ENCODE measurements around the gene CTIF. TPM values are rescaled to one million over a fixed set of nuclear protein-coding genes. Genes with fewer than 3 reads are reported as not detected.

CTIF gene
- total and polyA plus RNA-seq, 12 donors, result 44.5 to 74.1 (median 58.9) TPM

GRCh38 chr18:48570313-48570712, 31.5 kb downstream of the CTIF start:
- DNase-seq (no peak), ATAC-seq (peak in 3 of 8 donors; percentile 37 to 52 (median 41))
- TF ChIP-seq, protein P1, sequence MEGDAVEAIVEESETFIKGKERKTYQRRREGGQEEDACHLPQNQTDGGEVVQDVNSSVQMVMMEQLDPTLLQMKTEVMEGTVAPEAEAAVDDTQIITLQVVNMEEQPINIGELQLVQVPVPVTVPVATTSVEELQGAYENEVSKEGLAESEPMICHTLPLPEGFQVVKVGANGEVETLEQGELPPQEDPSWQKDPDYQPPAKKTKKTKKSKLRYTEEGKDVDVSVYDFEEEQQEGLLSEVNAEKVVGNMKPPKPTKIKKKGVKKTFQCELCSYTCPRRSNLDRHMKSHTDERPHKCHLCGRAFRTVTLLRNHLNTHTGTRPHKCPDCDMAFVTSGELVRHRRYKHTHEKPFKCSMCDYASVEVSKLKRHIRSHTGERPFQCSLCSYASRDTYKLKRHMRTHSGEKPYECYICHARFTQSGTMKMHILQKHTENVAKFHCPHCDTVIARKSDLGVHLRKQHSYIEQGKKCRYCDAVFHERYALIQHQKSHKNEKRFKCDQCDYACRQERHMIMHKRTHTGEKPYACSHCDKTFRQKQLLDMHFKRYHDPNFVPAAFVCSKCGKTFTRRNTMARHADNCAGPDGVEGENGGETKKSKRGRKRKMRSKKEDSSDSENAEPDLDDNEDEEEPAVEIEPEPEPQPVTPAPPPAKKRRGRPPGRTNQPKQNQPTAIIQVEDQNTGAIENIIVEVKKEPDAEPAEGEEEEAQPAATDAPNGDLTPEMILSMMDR (IDR thresholded peaks at IDR 0.05), result no peak
- Histone ChIP-seq H3K36me3 (no peaks in the 10 kb centered on the region), H3K27ac (no peak overlapping the region), H3K4me1 (peaks cover 8 to 34% (median 18%) of the 10 kb centered on the region in 9 donors), H3K9me3 (no peaks in the 10 kb centered on the region), H3K4me3 (no peak overlapping the region), H3K27me3 (no peaks in the 10 kb centered on the region)
- WGBS, 2 donors, result 70 to 84% methylated on average over 6 of the region's 6 CpGs
- intact Hi-C loops (cut with DNase I), result no loop called here

- Histone ChIP-seq H3K27me3 (no peaks in the 10 kb centered on the region), H3K4me3 (no peak overlapping the region), H3K36me3 (peaks cover 0 to 9% (median 0%) of the 10 kb centered on the region in 9 donors), H3K4me1 (peaks cover 4 to 37% (median 11%) of the 10 kb centered on the region in 9 donors), H3K9me3 (no peaks in the 10 kb centered on the region), H3K27ac (no peak overlapping the region)
- 72 to 80% methylated on average over 3 of the region's 3 CpGs for WGBS, 2 donors
- no peak for DNase-seq
- ATAC-seq, result no peak
- intact Hi-C loops (cut with DNase I), result no loop called here
- TF ChIP-seq, protein P1 (IDR thresholded peaks at IDR 0.05), result no peak
Observed at GRCh38 chr18:48571639-48572384, 33.0 kb downstream of the CTIF start.

DNA sequence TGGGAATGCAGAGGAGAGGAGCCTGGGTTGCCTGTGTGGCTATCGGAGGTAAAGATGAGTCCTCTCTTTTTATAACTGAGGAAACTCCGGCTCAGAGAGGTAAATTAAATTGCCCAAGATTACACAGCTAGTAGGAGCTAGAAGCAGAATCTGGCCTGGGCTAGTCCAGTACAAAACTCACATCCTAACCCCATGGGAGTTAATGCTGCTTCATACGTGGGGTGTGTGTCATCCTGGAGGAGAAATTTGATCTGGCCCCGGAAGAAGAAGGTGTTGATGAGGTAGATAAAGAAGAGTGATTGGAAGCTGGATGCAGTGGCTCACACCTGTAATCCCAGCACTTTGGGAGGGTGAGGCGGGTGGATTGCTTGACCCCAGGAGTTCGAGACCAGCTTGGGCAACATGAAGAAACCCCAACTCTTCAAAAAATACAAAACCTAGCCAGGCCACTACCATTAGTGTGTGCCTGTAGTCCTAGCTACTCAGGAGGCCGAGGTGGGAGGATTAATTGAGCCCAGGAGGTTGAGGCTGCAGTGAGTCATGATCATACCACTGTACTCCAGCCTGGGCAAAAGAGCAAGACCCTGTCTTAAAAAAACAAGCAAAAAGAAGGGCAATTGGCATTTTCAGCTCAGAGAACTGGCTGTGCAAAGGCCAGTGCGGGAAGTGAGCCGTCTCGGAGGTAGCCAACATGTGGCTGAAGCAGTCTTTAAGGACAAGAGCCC, 33.7 kb downstream of the CTIF start:
- no peak overlapping the region for H3K27ac ChIP-seq
- WGBS, 2 donors, result 85% methylated on average over 10 of the region's 10 CpGs

GRCh38 chr18:48573632-48574283, 34.9 kb downstream of the CTIF start:
- peaks cover 4 to 37% (median 11%) of the 10 kb centered on the region in 9 donors for H3K4me1 ChIP-seq
- intact Hi-C loops (cut with DNase I), result no loop called here
- DNase-seq (no peak), ATAC-seq (no peak)
- peaks cover 0 to 14% (median 0%) of the 10 kb centered on the region in 9 donors for H3K36me3 ChIP-seq
- no peak overlapping the region for H3K27ac ChIP-seq
- WGBS, 2 donors, result 87 to 88% methylated on average over 14 of the region's 14 CpGs
- H3K4me3 ChIP-seq, result no peak overlapping the region
- H3K27me3 ChIP-seq, result no peaks in the 10 kb centered on the region
- peaks cover 0 to 12% (median 0%) of the 10 kb centered on the region in 11 donors for H3K9me3 ChIP-seq
- TF ChIP-seq, protein P1 (IDR thresholded peaks at IDR 0.05), result no peak

More for the DNA sequence above, 33.7 kb downstream of the CTIF start:
- H3K4me3 ChIP-seq, result no peak overlapping the region
- peaks cover 0 to 2% (median 0%) of the 10 kb centered on the region in 11 donors for H3K9me3 ChIP-seq
- DNase-seq (no peak), ATAC-seq (no peak)
- intact Hi-C loops (cut with DNase I), result no loop called here
- TF ChIP-seq, protein P1 (IDR thresholded peaks at IDR 0.05), result no peak
- H3K27me3 ChIP-seq, result no peaks in the 10 kb centered on the region
- peaks cover 0 to 9% (median 0%) of the 10 kb centered on the region in 9 donors for H3K36me3 ChIP-seq
- peaks cover 4 to 37% (median 11%) of the 10 kb centered on the region in 9 donors for H3K4me1 ChIP-seq

All from heart right ventricle (tissue), 16 donors.